GM18867 (cell line): Measurements from ENCODE around the gene ART5.

Experiments used
- ATAC-seq: cut with Tn5 transposase; IDR thresholded peaks from one replicate; pipeline ENCODE4 v1.9.1; 2021; ENCODE audit warnings: mild to moderate bottlenecking, moderate library complexity; ENCODE audit not compliant: unreplicated experiment

Gene ART5, protein sequence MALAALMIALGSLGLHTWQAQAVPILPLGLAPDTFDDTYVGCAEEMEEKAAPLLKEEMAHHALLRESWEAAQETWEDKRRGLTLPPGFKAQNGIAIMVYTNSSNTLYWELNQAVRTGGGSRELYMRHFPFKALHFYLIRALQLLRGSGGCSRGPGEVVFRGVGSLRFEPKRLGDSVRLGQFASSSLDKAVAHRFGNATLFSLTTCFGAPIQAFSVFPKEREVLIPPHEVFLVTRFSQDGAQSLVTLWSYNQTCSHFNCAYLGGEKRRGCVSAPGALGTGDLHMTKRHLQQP

DNA sequence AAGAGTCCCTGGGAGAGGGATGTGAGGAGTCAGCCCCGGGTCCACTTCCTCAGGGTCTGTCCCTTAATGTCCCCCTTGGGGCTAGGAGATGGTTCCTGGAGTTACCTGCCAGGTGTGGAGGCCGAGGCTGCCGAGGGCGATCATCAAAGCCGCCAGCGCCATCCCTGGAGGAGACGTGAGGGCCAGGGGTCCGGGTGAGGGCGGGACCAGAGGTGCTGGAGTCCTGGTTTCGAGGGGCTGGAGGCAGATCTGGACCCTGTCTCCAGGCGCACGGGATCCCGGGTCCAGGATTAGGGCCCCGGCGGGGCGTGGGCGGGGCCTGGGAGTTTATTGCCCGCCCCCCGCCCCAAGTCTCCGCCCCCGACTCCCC lies at the start of gene ART5:
Gene ART5, minus strand, starts transcription at position 292 of the 370 bp plus-strand sequence. Its CDS starts 130 bp downstream, at position 162.
- ATAC-seq = no peak

DNA sequence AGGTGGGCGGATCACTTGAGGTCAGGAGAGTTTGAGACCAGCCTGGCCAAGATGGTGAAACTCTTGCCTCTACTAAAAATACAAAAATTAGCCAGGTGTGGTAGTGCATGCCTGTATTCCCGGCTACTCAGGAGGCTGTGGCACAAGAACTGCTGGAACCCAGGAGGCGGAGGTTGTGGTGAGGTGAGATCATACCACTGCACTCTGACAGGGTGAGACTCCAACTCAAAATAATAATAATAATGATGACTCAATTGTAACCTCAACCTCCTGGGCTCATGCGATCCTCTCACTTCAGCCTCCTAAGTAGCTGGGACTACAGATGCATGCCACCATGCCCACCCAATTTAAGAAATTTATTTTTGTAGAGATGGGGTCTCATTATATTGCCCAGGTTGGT lies 45.0 kb upstream of the ART5 start:
- ATAC-seq = no peak

DNA sequence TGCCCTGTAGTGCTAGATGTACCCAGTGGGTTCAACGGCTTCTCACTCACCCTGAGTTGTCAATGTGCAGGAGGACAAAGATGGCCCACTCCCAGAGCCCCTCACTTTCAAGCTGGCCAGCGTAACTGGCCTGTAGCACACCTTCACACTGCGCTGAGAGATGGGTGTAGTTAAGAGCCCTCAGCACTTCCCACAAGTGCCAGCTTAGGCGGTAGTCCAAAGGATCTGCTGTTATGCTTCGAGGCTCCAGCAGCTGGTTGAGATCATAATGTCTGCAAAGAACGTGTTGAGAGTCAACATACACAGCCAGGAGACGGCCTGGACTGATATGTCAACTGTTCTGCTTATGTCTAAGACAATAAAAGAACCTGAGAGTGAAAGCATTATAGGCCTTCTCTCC lies 44.1 kb upstream of the ART5 start:
- ATAC-seq = no peak

DNA sequence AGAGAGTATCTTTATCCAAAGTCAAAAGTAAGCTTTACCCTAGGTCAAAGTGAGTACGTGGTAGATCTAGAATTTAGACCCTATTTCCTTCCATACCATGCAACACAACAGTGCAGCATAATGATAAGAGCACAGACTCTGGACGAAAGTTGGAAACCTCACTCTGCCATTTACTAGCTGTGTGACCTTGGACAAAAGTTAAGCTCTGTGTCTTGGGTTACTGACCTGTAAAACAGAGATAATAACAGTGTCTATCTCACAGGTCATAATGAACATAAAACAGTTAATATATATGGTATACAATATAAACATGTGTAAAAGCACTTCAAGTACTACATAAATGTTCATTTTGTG lies 43.0 kb upstream of the ART5 start:
- ATAC-seq = no peak

DNA sequence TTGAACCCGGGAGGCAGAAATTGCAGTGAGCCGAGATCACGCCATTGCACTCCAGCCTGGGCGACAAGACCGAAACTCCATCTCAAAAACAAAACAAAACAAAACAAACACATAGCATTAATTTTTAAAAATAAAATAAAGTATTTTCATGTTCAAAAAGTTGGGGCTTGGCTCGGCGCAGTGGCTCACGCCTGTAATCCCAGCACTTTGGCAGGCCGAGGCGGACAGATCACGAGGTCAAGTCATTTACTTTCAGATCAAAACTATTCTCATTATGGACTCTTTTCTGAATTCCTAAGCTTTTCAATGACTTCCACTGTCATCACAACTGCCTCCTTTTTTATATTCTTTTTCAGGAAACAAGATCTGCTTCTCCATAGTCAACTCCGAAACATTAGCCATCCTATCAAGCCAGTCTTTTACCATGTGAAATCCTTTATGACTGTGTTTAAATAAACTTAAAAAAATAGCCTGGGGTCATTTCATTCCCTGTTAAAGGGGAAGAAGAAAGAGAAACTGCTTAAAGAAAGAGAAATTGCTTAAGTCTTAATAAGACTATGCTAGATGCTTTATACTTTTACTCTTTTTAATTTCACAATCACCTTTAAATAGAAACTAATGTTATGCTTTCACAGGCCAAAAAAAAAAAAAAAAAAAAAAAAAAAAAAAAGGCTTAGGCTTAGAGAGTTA lies 42.5 kb upstream of the ART5 start:
- no peak for ATAC-seq

DNA sequence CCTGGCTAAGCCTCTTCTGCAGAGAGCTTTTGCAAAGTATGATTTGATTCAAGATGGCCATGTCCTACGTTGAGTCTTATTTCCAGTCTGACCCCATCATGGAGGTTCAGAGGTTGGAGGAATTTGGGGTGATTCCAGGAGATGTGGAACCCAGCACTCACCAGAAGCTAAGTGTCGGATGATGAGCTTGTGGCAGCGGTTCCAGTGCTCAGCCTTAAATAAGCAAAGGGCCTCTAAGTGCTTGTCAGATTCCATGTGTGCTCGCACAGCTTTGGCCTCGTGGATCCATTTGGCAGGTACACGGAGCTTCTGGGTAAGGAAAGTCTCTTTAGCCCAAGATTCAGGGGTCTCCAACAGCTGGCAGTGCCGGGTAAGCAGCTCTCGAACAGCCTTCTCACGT lies 41.2 kb upstream of the ART5 start:
- no peak for ATAC-seq

DNA sequence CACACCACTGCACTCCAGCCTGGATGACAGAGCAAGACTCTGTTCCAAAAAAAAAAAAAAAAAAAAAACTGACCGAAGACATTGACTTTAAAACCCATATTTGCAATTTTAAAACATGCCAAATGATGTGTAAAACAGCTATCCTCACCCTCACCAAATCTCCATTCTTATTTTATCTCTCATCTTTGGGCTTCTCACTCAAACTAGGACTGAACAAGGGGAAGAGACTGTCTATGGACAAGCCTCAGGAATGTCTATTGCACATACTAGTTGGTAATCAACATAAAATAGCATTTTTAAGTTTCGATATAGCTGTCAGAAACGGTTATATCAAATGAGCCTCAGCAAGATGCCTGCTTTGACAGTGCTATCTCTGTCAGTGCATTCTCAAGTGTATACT lies 37.3 kb upstream of the ART5 start:
- no peak for ATAC-seq

DNA sequence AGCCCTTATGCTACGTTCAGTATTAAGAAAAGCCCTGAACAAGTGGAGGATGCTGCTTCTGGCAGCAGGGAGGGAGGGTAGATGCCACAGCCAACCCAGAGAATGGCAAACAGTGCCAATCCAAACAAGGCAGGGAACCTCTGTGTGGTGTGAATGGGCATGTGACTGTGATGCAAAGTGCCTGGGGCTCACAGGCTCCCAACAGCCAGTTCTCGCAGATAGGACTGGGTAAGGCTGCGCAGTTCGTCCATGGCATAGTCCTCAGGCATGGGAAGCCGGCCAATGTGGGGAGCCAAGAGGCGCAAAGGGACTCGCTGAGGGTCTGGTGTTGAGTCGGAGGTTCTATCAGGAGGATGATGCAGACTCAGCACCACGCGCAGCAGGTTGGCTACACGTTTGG lies 34.2 kb upstream of the ART5 start:
- no peak for ATAC-seq

DNA sequence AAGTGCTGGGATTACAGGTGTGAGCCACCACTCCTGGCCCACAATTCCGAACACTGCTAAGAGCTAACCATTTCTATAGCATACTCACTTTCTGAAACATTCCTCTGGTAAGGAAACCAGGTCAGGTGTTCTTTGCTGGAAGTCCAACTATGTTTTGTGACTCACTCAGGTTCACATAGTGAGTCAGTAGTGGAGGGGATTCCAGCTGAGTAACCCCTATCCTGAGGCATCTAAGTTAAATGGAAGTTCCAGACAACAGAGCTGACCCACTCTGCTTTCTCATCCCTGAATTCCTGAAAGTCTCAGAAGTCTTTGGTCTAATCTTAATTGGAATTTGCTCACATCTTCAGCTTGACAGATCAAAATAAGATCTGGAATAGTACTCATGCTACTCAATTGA lies 32.4 kb upstream of the ART5 start:
- ATAC-seq = no peak

DNA sequence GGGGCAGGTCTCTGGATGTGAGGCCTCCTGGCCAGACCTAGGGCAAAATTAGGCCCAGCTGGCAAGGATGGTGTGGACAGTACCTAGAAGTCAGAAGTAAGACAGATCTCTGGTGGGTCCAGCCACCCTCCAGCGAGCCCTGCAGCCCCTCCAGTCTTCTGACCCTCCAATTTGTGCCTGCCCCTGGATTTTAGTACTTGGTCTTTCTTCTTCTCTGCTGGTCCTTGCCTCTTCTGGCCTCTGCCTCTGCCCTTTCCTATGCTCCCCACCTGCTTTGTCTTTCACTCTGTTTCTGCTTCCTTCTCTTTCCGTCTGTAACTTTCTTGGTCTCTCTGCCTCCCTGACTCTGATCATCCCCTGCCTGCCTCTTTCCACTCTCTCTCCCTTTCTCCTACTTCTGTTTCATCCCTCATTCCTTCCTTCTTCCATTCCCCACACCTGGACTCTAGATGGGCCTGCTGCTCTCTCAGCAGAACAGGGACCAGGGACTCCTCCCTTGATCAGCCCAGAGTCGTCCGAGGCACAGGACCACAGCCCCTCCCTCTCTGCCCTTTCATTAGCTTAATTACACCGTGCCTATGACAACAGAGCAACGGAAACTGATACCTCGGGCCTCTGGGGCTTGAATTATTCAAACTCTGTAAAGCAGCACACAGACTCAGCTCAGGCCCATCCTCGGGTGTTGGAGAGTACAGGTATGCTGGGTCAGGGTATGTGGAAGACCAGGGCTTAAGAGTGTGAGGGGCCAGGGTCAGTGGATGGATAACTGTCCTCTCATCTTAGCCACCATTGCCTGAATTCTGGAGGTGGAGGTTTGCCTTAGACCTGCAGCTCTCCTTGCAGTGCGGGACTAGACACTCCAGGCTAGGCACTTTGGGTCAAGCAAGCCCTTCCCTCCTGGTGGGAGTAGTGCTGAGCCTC lies 29.8 kb upstream of the ART5 start, which contains the start of gene CHRNA10:
Gene CHRNA10, minus strand, starts transcription at position 51 of the 921 bp plus-strand sequence. CDS start 72 bp downstream, outside the sequence.
- no peak for ATAC-seq

DNA sequence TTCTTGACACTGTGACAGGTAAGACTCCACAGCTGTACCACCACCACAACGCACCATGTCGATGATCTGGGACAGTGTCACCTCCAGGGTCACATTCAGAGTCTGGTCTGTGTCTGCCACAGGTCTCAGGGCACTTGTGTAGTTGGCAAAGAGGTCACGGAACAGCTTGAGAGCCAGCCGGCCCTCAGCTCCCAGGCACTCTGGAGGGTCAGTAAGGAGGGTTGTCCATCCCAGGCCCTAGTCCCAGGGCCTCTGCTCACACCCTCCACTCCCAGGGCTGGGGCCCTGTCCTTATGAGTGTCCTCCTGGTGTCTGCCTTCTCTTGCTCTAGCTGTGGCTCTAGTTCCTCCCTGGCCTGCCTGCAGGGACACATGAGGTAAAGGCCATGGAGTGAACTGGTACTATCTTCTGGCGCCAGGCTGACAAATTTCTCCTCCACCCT lies 28.0 kb upstream of the ART5 start:
- no peak for ATAC-seq

DNA sequence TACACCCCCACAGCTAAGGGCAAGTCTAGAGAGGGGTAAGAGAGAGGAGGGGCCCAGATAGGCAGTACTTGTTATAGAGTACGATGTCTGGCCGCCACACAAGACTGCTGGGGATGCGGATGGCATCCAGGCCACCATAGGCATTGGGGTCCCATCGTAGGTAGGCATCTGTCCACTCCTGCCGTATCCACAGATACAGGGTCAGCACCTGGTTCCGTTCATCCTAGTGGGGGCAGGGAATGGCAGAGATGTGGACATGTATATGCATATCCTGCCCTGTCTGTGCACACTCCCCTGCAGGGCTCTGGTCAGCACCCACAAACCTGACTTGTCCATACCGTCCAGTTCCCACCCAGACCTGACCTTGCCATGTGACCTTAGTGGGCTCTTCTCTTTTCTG lies 27.3 kb upstream of the ART5 start:
- no peak for ATAC-seq

DNA sequence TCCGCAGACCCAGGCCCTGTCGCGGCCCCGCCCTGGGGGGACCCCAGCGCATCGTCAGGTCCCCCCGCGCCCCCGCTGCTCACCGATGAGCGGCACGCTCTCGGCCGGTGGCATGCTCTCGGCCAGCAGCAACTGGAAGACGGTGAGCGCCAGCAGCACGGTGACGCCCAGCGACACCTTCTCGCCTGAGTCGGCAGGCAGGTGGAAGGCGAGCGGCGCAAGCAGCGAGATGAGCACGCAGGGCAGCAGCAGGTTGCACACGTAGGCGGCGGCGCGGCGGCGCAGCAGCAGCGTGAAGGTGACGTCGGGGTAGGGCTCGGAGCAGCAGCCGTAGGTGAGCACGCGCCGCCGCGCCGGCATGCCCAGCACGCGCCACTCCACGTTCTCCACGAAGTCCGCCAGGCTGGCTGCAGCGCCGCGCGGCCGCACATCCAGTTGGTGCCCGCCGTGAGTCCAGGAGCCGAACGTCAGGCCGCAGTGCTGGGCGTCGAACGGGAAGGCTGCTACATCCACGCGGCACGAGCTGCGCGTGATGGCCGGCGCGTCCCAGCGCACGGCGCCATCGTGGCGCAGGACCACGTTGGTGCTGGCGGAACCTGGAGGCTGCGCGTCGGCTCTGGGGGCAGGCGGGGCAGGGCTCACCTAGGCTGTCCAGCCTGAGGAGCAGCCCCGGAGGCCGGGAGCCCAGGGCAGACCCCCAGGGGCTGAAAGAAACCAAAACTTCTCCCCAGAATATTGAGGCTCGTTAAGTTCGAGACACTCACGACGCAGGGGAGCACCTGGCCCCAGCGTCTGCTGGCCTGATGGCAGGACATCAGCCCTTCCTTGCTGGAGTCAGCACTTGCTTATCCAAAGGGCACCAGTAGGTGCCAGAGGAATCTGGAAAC lies 25.6 kb upstream of the ART5 start:
- no peak for ATAC-seq

DNA sequence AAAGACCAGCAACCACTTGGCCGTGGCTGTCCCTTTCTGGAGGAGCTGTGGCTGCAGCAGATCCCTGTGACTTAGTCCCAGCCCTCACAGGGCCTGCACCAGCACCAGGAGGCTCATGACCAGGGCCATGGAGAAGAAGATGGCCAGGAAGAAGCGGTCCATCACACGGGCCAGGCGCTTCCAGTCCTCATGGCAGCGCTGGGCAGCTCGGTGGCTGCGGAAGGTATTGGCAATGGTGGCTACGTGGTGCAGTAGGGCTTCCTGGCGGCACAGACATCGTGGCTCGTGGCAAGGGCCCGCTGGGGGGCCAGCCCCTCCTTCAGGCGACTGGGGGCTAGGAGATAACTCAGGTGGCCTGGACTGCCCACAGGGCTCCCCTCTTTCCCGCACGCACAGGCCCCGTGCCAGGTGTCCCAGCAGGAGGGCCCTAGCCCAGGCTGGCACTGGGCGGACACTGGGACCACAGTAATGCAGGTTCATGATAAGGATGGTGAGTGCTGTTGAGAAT lies 24.3 kb upstream of the ART5 start:
- no peak for ATAC-seq

DNA sequence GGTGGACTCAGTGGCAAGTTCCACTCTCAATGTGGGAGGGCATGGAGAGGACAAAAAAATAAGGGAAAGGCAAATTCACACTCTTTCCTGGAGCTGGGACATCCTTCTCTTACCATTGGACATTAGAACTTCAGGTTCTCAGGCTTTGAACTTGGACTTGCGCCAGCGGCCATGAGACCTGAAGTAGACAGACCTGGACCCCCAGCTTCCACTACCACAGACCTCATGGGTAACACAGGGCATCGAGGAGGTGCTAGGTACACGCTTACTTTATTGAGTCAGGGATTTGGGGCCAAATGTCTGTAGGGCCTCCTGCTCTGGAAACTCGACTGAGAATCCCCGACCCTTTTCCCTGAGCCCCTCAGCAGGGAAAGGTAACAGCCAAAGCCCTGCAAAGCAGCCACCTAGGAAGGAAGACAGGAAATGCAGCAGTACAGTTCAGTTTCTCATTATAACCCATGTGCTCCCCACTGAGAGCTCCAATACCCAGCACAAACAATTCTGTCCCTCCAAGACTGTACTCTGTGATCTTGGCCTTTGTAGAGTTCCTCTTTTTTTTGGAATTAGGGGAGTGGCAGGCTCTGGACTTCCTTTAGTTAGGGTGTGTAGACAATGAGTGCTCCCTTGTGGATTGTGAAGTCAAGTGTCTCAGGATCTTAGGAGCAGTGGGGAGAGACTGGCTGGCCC lies 23.7 kb upstream of the ART5 start:
- ATAC-seq = no peak

DNA sequence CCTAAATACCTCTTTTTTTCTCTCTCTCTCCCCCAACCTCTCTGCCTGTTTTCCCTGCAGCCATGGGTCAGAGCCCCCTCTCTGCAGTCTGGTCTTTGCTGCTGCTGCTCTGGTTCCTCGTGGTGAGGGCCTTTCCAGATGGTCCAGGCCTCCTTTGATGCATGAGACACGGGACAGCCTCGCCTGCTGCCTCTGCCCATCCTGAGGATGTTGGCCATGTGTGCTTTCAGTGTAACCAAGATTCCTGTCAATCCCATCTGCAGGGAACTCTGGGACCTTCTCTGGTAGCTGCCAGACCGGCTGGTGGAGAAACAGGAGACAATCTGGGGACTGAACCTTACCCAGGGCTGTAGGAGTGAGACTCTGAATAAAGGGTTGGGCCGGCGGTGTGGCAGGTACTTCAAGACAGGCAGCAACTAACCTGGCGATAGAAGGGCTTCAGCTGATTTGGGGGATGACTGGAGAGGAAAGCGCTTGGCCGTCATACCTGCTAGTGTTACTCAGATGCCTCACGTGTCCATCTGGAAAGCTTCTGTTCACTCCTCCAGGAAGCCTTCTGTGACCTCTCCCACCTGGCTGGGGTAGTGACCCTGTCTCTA lies 22.3 kb upstream of the ART5 start:
- no peak for ATAC-seq

DNA sequence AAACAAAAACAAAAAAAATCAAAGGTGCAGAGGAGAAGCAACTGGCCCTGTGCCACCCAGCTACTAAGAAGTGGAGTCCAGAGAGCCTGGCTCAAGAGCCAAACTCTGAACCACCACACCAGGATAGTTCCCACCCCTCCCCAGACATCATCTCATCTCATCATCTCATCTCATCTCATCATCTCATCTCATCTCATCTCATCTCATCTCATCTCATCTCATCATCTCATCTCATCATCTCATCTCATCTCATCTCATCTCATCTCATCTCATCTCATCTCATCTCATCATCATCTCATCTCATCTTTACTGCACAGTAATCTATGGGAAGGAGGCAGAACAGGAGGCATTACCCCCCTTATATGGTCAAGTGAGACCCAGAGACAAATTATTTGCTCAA lies 21.1 kb upstream of the ART5 start:
- ATAC-seq = no peak

DNA sequence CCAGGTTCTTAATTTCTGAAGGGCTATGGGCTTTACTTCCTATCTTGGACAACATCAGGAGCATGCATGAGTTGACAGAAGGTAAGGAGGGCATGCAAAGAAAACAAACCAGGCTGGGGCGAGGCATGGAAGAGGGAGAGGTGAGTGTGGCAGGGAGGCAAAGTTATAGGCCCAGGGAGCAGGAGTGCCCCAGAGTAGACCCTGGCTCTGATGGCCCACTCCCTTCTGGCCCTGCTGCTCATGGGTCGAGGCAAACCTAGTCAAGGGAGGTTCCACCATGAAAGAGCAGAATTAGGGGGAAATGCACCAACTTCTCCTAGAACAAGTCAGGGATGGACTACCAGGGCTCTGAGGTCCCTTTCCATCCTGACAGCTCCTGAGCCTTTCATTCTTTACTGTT lies 19.2 kb upstream of the ART5 start:
- ATAC-seq = no peak
